Parathyroid adenoma (tissue), 2 donors: ENCODE data around the gene PROC.
"Not testable (repeated sequence)": the region's sequence is repeated elsewhere in the genome, so short reads cannot be mapped to it uniquely, and the experiment has no call there.

Experiments used
- H2AFZ ChIP-seq: fragments of 300-600 bp; sonication (generic); one replicate; pipeline ENCODE4 v1.7.0; 2017; ENCODE audit warnings: antibody characterized with exemption, mild to moderate bottlenecking
- H3K27ac ChIP-seq: fragments of 300-600 bp; sonication (generic); one replicate; pipeline ENCODE4 v1.7.0; 2017
- H3K27me3 ChIP-seq: fragments of 300-600 bp; sonication (generic); one replicate; pipeline ENCODE4 v1.7.0; 2017; ENCODE audit warnings: low read length; ENCODE audit not compliant: control insufficient read depth, insufficient read depth
- H3K36me3 ChIP-seq: fragments of 300-600 bp; sonication (generic); one replicate; pipeline ENCODE4 v1.7.0; 2017; ENCODE audit warnings: low read length; ENCODE audit not compliant: control insufficient read depth, insufficient read depth
- H3K4me1 ChIP-seq: fragments of 300-600 bp; sonication (generic); one replicate; pipeline ENCODE4 v1.7.0; 2017; ENCODE audit warnings: control low read depth
- H3K4me2 ChIP-seq: fragments of 300-600 bp; sonication (generic); one replicate; pipeline ENCODE4 v1.7.0; 2017; ENCODE audit warnings: low read length
- H3K4me3 ChIP-seq: fragments of 300-600 bp; sonication (generic); one replicate; pipeline ENCODE4 v1.7.0; 2017; ENCODE audit warnings: low read depth, low read length
- H3K79me2 ChIP-seq: fragments of 300-600 bp; sonication (generic); one replicate; pipeline ENCODE4 v1.7.0; 2017; ENCODE audit warnings: control low read depth
- H3K9ac ChIP-seq: fragments of 300-600 bp; sonication (generic); one replicate; pipeline ENCODE4 v1.7.0; 2017; ENCODE audit warnings: mild to moderate bottlenecking
- H3K9me3 ChIP-seq: fragments of 300-600 bp; sonication (generic); one replicate; pipeline ENCODE4 v1.7.0; 2017; ENCODE audit warnings: low read length; ENCODE audit not compliant: control insufficient read depth
- CTCF ChIP-seq: fragments of 300-600 bp; sonication (generic); IDR thresholded peaks from one replicate; pipeline ENCODE4 v1.7.0; 2017; ENCODE audit warnings: antibody characterized with exemption, mild to moderate bottlenecking
- donor health status: primary hyperparathyroidism.

Gene PROC

GRCh38 chr2:127449898-127450297, 31.7 kb downstream of the PROC start:
- H3K4me1 ChIP-seq = peaks cover 2% of the 10 kb centered on the region
- no peak overlapping the region for H3K4me2 ChIP-seq
- no peak for TF ChIP-seq CTCF
- H3K9me3 ChIP-seq = no peaks in the 10 kb centered on the region
- H3K27me3 ChIP-seq = no peaks in the 10 kb centered on the region
- H3K79me2 ChIP-seq = no peaks in the 10 kb centered on the region
- H3K27ac ChIP-seq = no peak overlapping the region
- H3K36me3 ChIP-seq = no peaks in the 10 kb centered on the region
- no peak overlapping the region for H2AFZ ChIP-seq
- no peak overlapping the region for H3K9ac ChIP-seq
- H3K4me3 ChIP-seq = no peak overlapping the region

GRCh38 chr2:127451981-127452380, 33.8 kb downstream of the PROC start:
- peaks cover 4% of the 10 kb centered on the region for H3K4me1 ChIP-seq
- no peak overlapping the region for H3K4me3 ChIP-seq
- H3K4me2 ChIP-seq = no peak overlapping the region
- H2AFZ ChIP-seq = no peak overlapping the region
- H3K36me3 ChIP-seq = no peaks in the 10 kb centered on the region
- no peaks in the 10 kb centered on the region for H3K9me3 ChIP-seq
- no peaks in the 10 kb centered on the region for H3K27me3 ChIP-seq
- no peak overlapping the region for H3K9ac ChIP-seq
- H3K79me2 ChIP-seq = no peaks in the 10 kb centered on the region
- no peak overlapping the region for H3K27ac ChIP-seq
- no peak for TF ChIP-seq CTCF

- not testable (repeated sequence) for H3K4me3 ChIP-seq, H3K4me1 ChIP-seq, H3K9ac ChIP-seq, H3K4me2 ChIP-seq, H2AFZ ChIP-seq, H3K9me3 ChIP-seq, H3K36me3 ChIP-seq, H3K27ac ChIP-seq, H3K27me3 ChIP-seq, H3K79me2 ChIP-seq
Measured at GRCh38 chr2:127452423-127452822, 34.2 kb downstream of the PROC start.

- no peak for TF ChIP-seq CTCF
- H3K27me3 ChIP-seq = no peaks in the 10 kb centered on the region
- H2AFZ ChIP-seq = no peak overlapping the region
- H3K4me3 ChIP-seq = no peak overlapping the region
- H3K9ac ChIP-seq = no peak overlapping the region
- no peak overlapping the region for H3K27ac ChIP-seq
- peaks cover 4% of the 10 kb centered on the region for H3K4me1 ChIP-seq
- H3K36me3 ChIP-seq = no peaks in the 10 kb centered on the region
- no peaks in the 10 kb centered on the region for H3K79me2 ChIP-seq
- no peaks in the 10 kb centered on the region for H3K9me3 ChIP-seq
- no peak overlapping the region for H3K4me2 ChIP-seq
Measured at GRCh38 chr2:127453013-127453391, 34.8 kb downstream of the PROC start.

GRCh38 chr2:127453392-127454171, 35.4 kb downstream of the PROC start:
- H3K9me3 ChIP-seq = no peaks in the 10 kb centered on the region
- H3K27me3 ChIP-seq = no peaks in the 10 kb centered on the region
- no peaks in the 10 kb centered on the region for H3K79me2 ChIP-seq
- no peak overlapping the region for H3K9ac ChIP-seq
- H3K4me3 ChIP-seq = no peak overlapping the region
- H2AFZ ChIP-seq = no peak overlapping the region
- peaks cover 4% of the 10 kb centered on the region for H3K4me1 ChIP-seq
- no peak overlapping the region for H3K4me2 ChIP-seq
- no peaks in the 10 kb centered on the region for H3K36me3 ChIP-seq
- peak; percentile 19 for TF ChIP-seq CTCF
- no peak overlapping the region for H3K27ac ChIP-seq
